MM.1S (cell line): ENCODE measurements around the gene LRRC32.

Experiments
- EZH2 ChIP-seq: fragments of 300-600 bp; sonication (generic); optimal IDR thresholded peaks from 2 replicates; pipeline ENCODE3; 2017; ENCODE audit warnings: low read depth, mild to moderate bottlenecking, antibody characterized with exemption, low read length, mixed read lengths
- EZH2phosphoT487 ChIP-seq: fragments of 300-600 bp; sonication (generic); IDR thresholded peaks from 2 replicates; pipeline ENCODE4 v1.6.1; 2018; ENCODE audit warnings: antibody characterized with exemption, low read length
- TF ChIP-seq, protein P1 (sequence below): fragments of 300-600 bp; sonication (generic); IDR thresholded peaks from 2 replicates; pipeline ENCODE4 v1.5.1; 2016; ENCODE audit warnings: antibody characterized with exemption, low read length, mixed read lengths

DNA sequence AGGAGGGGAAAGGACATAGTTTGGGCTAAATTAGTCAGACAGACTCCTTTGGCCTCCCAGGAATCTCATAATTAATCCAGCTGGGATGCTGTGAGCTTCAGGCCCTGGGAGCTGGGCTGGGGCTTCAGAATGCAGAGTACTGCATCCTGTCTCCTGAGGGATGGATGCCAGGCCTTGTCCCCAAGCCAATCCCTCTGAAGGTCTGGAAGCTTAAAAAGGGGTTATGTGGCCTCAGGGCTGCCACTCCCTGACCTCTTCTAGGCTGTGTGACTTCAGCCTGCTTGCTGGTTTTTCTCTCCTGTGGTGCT is 6.9 kb upstream of the LRRC32 start:
- TF ChIP-seq, protein P1, sequence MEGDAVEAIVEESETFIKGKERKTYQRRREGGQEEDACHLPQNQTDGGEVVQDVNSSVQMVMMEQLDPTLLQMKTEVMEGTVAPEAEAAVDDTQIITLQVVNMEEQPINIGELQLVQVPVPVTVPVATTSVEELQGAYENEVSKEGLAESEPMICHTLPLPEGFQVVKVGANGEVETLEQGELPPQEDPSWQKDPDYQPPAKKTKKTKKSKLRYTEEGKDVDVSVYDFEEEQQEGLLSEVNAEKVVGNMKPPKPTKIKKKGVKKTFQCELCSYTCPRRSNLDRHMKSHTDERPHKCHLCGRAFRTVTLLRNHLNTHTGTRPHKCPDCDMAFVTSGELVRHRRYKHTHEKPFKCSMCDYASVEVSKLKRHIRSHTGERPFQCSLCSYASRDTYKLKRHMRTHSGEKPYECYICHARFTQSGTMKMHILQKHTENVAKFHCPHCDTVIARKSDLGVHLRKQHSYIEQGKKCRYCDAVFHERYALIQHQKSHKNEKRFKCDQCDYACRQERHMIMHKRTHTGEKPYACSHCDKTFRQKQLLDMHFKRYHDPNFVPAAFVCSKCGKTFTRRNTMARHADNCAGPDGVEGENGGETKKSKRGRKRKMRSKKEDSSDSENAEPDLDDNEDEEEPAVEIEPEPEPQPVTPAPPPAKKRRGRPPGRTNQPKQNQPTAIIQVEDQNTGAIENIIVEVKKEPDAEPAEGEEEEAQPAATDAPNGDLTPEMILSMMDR, result no peak
- no peak for TF ChIP-seq EZH2phosphoT487
- no peak for TF ChIP-seq EZH2
